H9 (cell line): ENCODE measurements around the gene H2BK1. TPM values are rescaled to one million over a fixed set of nuclear protein-coding genes. Genes with fewer than 3 reads are reported as not detected.

Experiments used
- DNase-seq: peaks from one replicate; pipeline ENCODE4 v3.0.0-alpha.2; 2017
- H2AFZ ChIP-seq: one replicate; pipeline ENCODE4 v1.6.1; 2013; ENCODE audit warnings: mild to moderate bottlenecking, low read length, control low read depth, moderate library complexity
- H2AK5ac ChIP-seq: 2 replicates; pipeline ENCODE4 v1.6.1; 2013; ENCODE audit warnings: low read length, control low read depth, mixed read lengths; ENCODE audit not compliant: insufficient read length
- H2BK120ac ChIP-seq: one replicate; pipeline ENCODE4 v1.6.1; 2013; ENCODE audit warnings: low read depth, mild to moderate bottlenecking, low read length, control low read depth, inconsistent platforms; ENCODE audit not compliant: poor library complexity, severe bottlenecking
- H2BK12ac ChIP-seq: 2 replicates; pipeline ENCODE4 v1.6.1; 2013; ENCODE audit warnings: low read length, control low read depth, mixed read lengths, low read depth; ENCODE audit not compliant: insufficient read length
- H2BK15ac ChIP-seq: 2 replicates; pipeline ENCODE4 v1.6.1; 2013; ENCODE audit warnings: low read depth, low read length, control low read depth
- H2BK20ac ChIP-seq: one replicate; pipeline ENCODE4 v1.6.1; 2013; ENCODE audit warnings: low read depth, mild to moderate bottlenecking, low read length, control low read depth, inconsistent platforms; ENCODE audit not compliant: poor library complexity, severe bottlenecking
- H2BK5ac ChIP-seq: 2 replicates; pipeline ENCODE4 v1.6.1; 2013; ENCODE audit warnings: low read length, control low read depth, mixed read lengths; ENCODE audit not compliant: insufficient read length
- H3K14ac ChIP-seq: 2 replicates; pipeline ENCODE4 v1.6.1; 2013; ENCODE audit warnings: low read length, control low read depth; ENCODE audit not compliant: insufficient read depth
- H3K18ac ChIP-seq: 2 replicates; pipeline ENCODE4 v1.6.1; 2013; ENCODE audit warnings: low read depth, mild to moderate bottlenecking, mixed read lengths, low read length, control low read depth; ENCODE audit not compliant: insufficient read length
- H3K23ac ChIP-seq: 2 replicates; pipeline ENCODE4 v1.6.1; 2013; ENCODE audit warnings: low read length, control low read depth, mixed read lengths, low read depth; ENCODE audit not compliant: insufficient read length
- H3K23me2 ChIP-seq: 2 replicates; pipeline ENCODE4 v1.6.1; 2013; ENCODE audit warnings: low read depth, mild to moderate bottlenecking, mixed read lengths, low read length, control low read depth; ENCODE audit not compliant: insufficient read length, poor library complexity, severe bottlenecking
- H3K27ac ChIP-seq: 2 replicates; pipeline ENCODE4 v1.5.1; 2013; ENCODE audit warnings: low read length, control low read depth, mixed read lengths, low read depth; ENCODE audit not compliant: insufficient read length
- H3K27me3 ChIP-seq: 2 replicates; pipeline ENCODE4 v1.6.1; 2013; ENCODE audit warnings: low read length, control low read depth, inconsistent platforms; ENCODE audit not compliant: insufficient read depth
- H3K4ac ChIP-seq: 2 replicates; pipeline ENCODE4 v1.6.1; 2013; ENCODE audit warnings: low read depth, mild to moderate bottlenecking, control low read depth, inconsistent platforms, low read length, moderate library complexity
- H3K4me1 ChIP-seq: 2 replicates; pipeline ENCODE4 v1.6.1; 2013; ENCODE audit warnings: low read length, control low read depth, inconsistent platforms; ENCODE audit not compliant: insufficient read depth
- H3K4me2 ChIP-seq: 2 replicates; pipeline ENCODE4 v1.6.1; 2013; ENCODE audit warnings: low read length, control low read depth, mixed read lengths; ENCODE audit not compliant: insufficient read length, insufficient read depth
- H3K56ac ChIP-seq: 2 replicates; pipeline ENCODE4 v1.6.1; 2013; ENCODE audit warnings: low read depth, mild to moderate bottlenecking, mixed read lengths, low read length, control low read depth; ENCODE audit not compliant: insufficient read length
- H3K79me1 ChIP-seq: 2 replicates; pipeline ENCODE4 v1.6.1; 2013; ENCODE audit warnings: low read depth, mild to moderate bottlenecking, moderate library complexity, low read length, control low read depth, inconsistent platforms; ENCODE audit not compliant: insufficient read depth, poor library complexity, severe bottlenecking
- H3K79me2 ChIP-seq: 2 replicates; pipeline ENCODE4 v1.6.1; 2013; ENCODE audit warnings: low read length, control low read depth, inconsistent platforms; ENCODE audit not compliant: insufficient read depth
- H3K9ac ChIP-seq: 2 replicates; pipeline ENCODE4 v1.6.1; 2013; ENCODE audit warnings: low read length, control low read depth, mixed read lengths; ENCODE audit not compliant: insufficient read length; ENCODE audit errors: extremely low read depth
- H3K9me3 ChIP-seq: one replicate; pipeline ENCODE4 v1.6.1; 2013; ENCODE audit warnings: low read depth, low read length, inconsistent platforms; ENCODE audit not compliant: control insufficient read depth
- H3T11ph ChIP-seq: one replicate; pipeline ENCODE4 v1.6.1; 2013; ENCODE audit warnings: mild to moderate bottlenecking, low read length, control low read depth, inconsistent platforms
- H4K20me1 ChIP-seq: one replicate; pipeline ENCODE4 v1.6.1; 2013; ENCODE audit not compliant: control insufficient read depth, insufficient read length, insufficient read depth
- H4K5ac ChIP-seq: 2 replicates; pipeline ENCODE4 v1.6.1; 2013; ENCODE audit warnings: low read depth, mild to moderate bottlenecking, mixed read lengths, low read length, control low read depth; ENCODE audit not compliant: insufficient read length
- H4K8ac ChIP-seq: replicated peaks from 2 replicates; pipeline ENCODE4 v1.6.1; 2013; ENCODE audit warnings: low read length, control low read depth, mixed read lengths, low read depth; ENCODE audit not compliant: insufficient read length
- H4K91ac ChIP-seq: 2 replicates; pipeline ENCODE4 v1.6.1; 2013; ENCODE audit warnings: low read depth, mild to moderate bottlenecking, moderate library complexity, mixed read lengths, low read length, control low read depth; ENCODE audit not compliant: insufficient read length
- H3K27ac Mint-ChIP-seq, 3 experiments: 2 replicates in 2 of 3; 3 replicates in 1 of 3; pipeline ENCODE4 v1.8.0; 2020 to 2021; ENCODE audit warnings: mixed read lengths in 3 of 3, mild to moderate bottlenecking in 1 of 3, moderate library complexity in 1 of 3
- H3K27me3 Mint-ChIP-seq: 2 replicates; pipeline ENCODE4 v1.8.0; 2021; ENCODE audit warnings: low read depth, mild to moderate bottlenecking, moderate library complexity, mixed read lengths
- H3K36me3 Mint-ChIP-seq, 3 experiments: 2 replicates in 2 of 3; 3 replicates in 1 of 3; pipeline ENCODE4 v1.8.0; 2020 to 2021; ENCODE audit warnings: low read depth in 3 of 3, mixed read lengths in 3 of 3; ENCODE audit not compliant: insufficient read depth in 1 of 3
- H3K4me1 Mint-ChIP-seq, 2 experiments: 2 replicates each; pipeline ENCODE4 v1.8.0; 2020; ENCODE audit warnings: mixed read lengths in 2 of 2
- H3K4me3 Mint-ChIP-seq, 2 experiments: 2 replicates in 1 of 2; 3 replicates in 1 of 2; pipeline ENCODE4 v1.8.0; 2020 to 2021; ENCODE audit warnings: mild to moderate bottlenecking in 2 of 2, mixed read lengths in 2 of 2, moderate library complexity in 1 of 2
- H3K9me3 Mint-ChIP-seq, 2 experiments: 2 replicates in 1 of 2; 3 replicates in 1 of 2; pipeline ENCODE4 v1.8.0; 2020; ENCODE audit warnings: mild to moderate bottlenecking in 2 of 2, mixed read lengths in 2 of 2, moderate library complexity in 1 of 2
- CTCF ChIP-seq: fragments of 200-600 bp; sonication (generic); conservative IDR thresholded peaks from 3 replicates; pipeline ENCODE4 v1.8.0; 2021; ENCODE audit warnings: antibody characterized with exemption, mild to moderate bottlenecking
- whole genome bisulfite sequencing: extraction: QIAGEN DNeasy Blood & Tissue Kit; methylation state at CpG from one replicate; pipeline ENCODE4 v1.1.7; 2013; ENCODE audit warnings: missing lambda C conversion rate, low lambda C conversion rate, mixed read lengths; ENCODE audit not compliant: insufficient read length; ENCODE audit errors: extremely low coverage; 5-methylcytosine and 5-hydroxymethylcytosine counted together
- total RNA-seq: library from RNA; stranded (reverse); gene quantifications from 2 replicates; pipeline ENCODE4 v1.2.1, GENCODE V29; 2021

H2BK1 gene
- total RNA-seq, 1 experiment from 2014 or later: not detected

- Histone ChIP-seq H4K5ac (no peak overlapping the region), H2BK15ac (no peak overlapping the region), H3K79me1 (no peaks in the 10 kb centered on the region), H3K23ac (no peak overlapping the region), H2BK120ac (no peak overlapping the region), H2AFZ (no peak overlapping the region), H3K27me3 (no peaks in the 10 kb centered on the region), H3K18ac (no peak overlapping the region), H3K4me1 (peaks cover 5% of the 10 kb centered on the region; the same call in 1 of the 2 replicates), H2BK20ac (no peak overlapping the region), H2BK12ac (no peak overlapping the region), H4K91ac (no peak overlapping the region), H2BK5ac (no peak overlapping the region), H3K23me2 (no peaks in the 10 kb centered on the region), H2AK5ac (no peak overlapping the region), H4K8ac (no peak overlapping the region), H3K14ac (no peak overlapping the region), H3K79me2 (no peaks in the 10 kb centered on the region), H3K9ac (no peak overlapping the region), H3K9me3 (no peaks in the 10 kb centered on the region), H3K56ac (no peak overlapping the region), H3K27ac (no peak overlapping the region), H3K4ac (no peak overlapping the region), H3K4me2 (no peak overlapping the region), H4K20me1 (peaks cover 3% of the 10 kb centered on the region), H3T11ph (no peak overlapping the region)
- Mint-ChIP-seq H3K9me3 (no peaks in the 10 kb centered on the region), H3K4me3 (no peak overlapping the region), H3K4me1 (peaks cover 13 to 16% of the 10 kb centered on the region in 2 experiments), H3K27me3 (peaks cover 46% of the 10 kb centered on the region), H3K27ac (no peak overlapping the region), H3K36me3 (peaks cover 0 to 5% (median 0%) of the 10 kb centered on the region in 3 experiments; a peak in 3 of 7 replicates)
- no peak for TF ChIP-seq CTCF
- DNase-seq: no peak
- WGBS: no CpG with 5 or more reads among the region's 9 CpGs
Measured at GRCh38 chr7:151206914-151207313, 3.4 kb downstream of the H2BK1 start.
